ENCODE data around the gene RAB32.

Gene RAB32

DNA sequence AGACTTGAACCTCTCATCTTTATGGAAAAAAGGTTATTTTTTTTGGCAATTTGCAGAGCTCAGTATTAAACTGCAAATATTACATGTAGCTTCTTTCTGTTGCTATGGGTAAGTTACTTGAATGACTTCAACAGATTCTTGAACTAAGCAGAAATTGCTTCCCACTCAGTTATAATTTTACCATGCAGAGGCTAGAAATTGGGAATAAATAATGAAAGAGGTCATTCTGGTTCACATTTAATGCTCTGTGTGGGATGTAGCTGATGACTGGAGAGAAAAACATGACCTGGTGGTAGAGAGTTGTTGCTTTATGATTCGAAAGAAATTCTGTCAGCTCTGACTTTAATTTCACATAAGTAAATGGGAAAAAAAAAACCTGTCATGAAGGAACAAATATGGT is 38.3 kb downstream of the RAB32 start:
- DNase-seq (ENCODE audit: low read depth): no peak
- TF ChIP-seq CTCF (conservative IDR thresholded peaks at IDR 0.05; ENCODE audit: low read depth, low read length): no peak
- H3K4me3 ChIP-seq (ENCODE audit: low read depth, low read length): no peak overlapping the region

DNA sequence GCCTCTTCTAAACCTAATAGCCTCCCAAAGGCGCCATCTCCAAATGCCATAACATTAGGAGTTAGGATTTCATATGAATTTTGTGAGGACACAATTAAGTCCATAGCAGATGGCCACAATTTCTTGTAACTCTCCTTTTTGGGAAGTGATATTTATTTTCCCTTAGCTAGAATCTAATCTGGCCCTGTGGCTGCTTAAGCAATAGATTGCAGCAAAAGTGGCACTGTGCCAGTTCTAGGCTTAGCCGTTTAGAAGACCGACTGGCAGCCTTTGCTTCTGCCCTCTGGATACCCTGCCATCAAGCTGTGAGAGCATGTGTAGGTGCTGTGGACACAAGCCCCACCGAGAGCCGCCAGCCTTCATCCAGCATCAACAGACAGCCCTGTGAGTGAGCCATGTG is 39.2 kb downstream of the RAB32 start:
- peak; percentile 44 for DNase-seq (ENCODE audit: low read depth)
- no peak for TF ChIP-seq CTCF (conservative IDR thresholded peaks at IDR 0.05; ENCODE audit: low read depth, low read length)
- H3K4me3 ChIP-seq (ENCODE audit: low read depth, low read length): no peak overlapping the region

GRCh38 chr6:146583966-146584365 is 40.3 kb downstream of the RAB32 start:
- peak; percentile 7 for DNase-seq (ENCODE audit: low read depth)
- no peak for TF ChIP-seq CTCF (conservative IDR thresholded peaks at IDR 0.05; ENCODE audit: low read depth, low read length)
- H3K4me3 ChIP-seq (ENCODE audit: low read depth, low read length): no peak overlapping the region

DNA sequence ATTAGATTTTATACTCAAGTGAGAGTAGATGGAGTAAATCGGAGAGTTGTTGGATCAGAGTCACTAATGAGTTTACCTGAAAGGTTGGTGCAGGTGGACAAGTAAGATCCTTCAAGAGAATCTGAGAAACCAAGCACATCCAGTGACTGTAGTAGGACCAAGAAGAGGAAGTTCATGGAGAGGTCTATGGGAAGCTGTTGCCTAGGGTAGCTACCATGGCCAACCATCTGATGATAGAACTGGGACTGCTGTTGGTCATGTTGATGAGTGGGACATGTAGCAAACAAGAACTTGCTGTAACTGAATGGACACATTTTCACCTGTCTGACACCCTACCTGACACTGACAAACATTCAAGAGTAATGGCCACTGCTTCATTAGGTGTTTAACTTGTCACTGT is 43.8 kb downstream of the RAB32 start:
- no peak overlapping the region for H3K4me3 ChIP-seq (ENCODE audit: low read depth, low read length)
- no peak for TF ChIP-seq CTCF (conservative IDR thresholded peaks at IDR 0.05; ENCODE audit: low read depth, low read length)
- DNase-seq (ENCODE audit: low read depth): no peak

DNA sequence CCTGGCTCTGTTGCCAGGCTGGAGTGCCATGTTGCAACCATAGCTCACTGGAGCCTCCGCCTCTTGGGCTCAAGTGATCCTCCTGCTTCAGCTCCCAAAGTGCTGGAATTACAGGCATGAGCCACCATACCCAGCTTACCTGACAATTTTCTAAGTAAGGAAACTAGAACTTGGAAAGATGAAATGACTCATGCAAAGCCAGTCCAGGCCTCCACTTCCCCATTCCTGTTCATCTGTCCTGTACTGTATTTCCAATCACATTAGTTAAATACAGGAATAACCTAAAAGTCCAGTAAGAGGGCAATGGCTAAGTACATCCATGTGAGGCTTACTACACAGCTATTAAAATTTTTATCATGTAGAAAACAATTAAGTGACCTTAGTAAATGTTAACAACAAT is 46.9 kb downstream of the RAB32 start:
- DNase-seq (ENCODE audit: low read depth): no peak
- no peak for TF ChIP-seq CTCF (conservative IDR thresholded peaks at IDR 0.05; ENCODE audit: low read depth, low read length)
- H3K4me3 ChIP-seq (ENCODE audit: low read depth, low read length): no peak overlapping the region

GRCh38 chr6:146592451-146592850 is 48.8 kb downstream of the RAB32 start:
- no peak for DNase-seq (ENCODE audit: low read depth)
- H3K4me3 ChIP-seq (ENCODE audit: low read depth, low read length): no peak overlapping the region
- TF ChIP-seq CTCF (conservative IDR thresholded peaks at IDR 0.05; ENCODE audit: low read depth, low read length): no peak

GRCh38 chr6:146593986-146594385 is 50.4 kb downstream of the RAB32 start:
- H3K4me3 ChIP-seq (ENCODE audit: low read depth, low read length): no peak overlapping the region
- DNase-seq (ENCODE audit: low read depth): no peak
- TF ChIP-seq CTCF (conservative IDR thresholded peaks at IDR 0.05; ENCODE audit: low read depth, low read length): no peak
